Measurements from ENCODE around the gene SKIL.

Gene SKIL

DNA sequence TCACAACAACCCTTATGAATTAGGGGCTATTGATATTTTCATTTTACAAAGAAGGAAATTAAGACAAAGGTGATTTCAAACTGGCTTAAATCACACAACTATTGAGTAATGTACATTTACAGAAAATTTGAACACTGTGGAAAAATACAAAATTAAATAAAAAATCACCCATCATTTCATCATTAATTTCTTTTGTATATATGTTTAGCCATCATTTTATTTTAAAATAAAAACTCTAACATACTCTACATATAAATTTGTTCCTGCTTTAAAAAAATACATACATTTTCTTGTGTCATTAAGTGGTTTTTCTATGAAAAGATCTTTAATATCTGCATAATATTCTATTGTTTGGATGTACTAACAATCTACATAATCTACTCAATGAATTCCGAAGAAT, 81.3 kb downstream of the SKIL start:
- no peak for DNase-seq

- DNase-seq, result no peak
Measured at GRCh38 chr3:170440344-170440743, 82.8 kb downstream of the SKIL start.

DNA sequence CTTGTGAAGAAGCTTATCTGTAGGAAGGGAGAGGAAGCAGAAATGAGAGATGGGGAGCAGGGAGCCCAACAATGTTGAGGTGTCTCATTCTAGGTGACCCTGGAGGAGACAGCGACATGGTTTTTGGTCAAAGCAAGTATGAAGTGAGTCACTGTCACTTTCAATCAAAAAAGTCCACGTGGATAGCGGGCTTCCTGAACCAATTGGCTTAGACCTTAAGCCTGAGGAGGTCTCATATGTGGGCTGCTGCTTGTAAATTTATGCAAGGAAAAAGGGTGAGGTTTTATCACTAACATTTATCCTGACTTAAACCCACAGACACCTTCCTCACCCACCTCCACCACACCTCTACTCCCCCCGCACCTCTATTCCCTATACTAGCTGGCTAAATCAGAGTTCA, 83.9 kb downstream of the SKIL start:
- no peak for DNase-seq

DNA sequence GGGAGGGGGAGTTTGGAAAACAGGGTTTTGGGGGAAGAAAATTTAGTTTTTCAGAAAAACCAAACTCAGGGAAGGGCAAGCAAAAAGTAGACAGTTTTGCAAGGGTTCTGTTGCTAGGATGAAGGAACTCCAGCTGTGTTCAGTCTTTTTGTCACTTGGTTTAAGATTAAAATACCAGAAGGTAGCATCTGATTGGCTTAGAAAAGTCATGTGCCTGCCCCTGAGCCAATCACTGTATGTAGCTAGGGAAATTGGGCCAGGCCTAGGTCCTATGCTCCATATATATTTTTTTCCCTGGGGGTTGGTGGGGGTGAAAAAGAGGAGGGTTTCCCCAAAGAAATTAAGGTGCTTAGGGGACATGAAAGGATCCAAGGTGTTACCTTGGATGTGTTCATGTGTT, 85.4 kb downstream of the SKIL start:
- DNase-seq, result no peak

- DNase-seq, result no peak
Measured at GRCh38 chr3:170443457-170443856, 85.9 kb downstream of the SKIL start.

All from effector CD8-positive, alpha-beta T cell (primary cell).